ENCODE measurements around the gene TGM6.

The TGM6 gene

DNA sequence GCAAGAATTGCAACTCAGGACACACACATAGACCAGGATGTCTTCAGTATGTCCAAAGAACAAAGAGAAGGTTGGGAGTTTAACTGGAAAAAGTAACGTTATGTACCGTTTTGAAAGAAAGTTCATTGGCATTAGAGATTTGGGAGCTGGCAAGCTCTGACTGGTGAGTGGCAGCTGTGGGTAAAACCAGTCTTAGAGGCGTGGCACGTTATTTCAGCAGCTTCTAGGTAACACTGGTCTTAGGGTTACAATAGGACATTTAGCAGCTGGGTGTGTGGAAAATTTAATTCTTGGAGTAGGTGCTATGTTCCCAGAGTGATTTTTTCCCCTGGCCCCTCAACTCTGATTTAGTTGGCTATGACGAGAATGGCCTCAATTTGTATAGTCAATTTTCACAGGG is 70.7 kb downstream of the TGM6 start:
- in situ Hi-C loops (cut with HindIII; ENCODE audit: low sequenced_read_pairs) = no loop called here

DNA sequence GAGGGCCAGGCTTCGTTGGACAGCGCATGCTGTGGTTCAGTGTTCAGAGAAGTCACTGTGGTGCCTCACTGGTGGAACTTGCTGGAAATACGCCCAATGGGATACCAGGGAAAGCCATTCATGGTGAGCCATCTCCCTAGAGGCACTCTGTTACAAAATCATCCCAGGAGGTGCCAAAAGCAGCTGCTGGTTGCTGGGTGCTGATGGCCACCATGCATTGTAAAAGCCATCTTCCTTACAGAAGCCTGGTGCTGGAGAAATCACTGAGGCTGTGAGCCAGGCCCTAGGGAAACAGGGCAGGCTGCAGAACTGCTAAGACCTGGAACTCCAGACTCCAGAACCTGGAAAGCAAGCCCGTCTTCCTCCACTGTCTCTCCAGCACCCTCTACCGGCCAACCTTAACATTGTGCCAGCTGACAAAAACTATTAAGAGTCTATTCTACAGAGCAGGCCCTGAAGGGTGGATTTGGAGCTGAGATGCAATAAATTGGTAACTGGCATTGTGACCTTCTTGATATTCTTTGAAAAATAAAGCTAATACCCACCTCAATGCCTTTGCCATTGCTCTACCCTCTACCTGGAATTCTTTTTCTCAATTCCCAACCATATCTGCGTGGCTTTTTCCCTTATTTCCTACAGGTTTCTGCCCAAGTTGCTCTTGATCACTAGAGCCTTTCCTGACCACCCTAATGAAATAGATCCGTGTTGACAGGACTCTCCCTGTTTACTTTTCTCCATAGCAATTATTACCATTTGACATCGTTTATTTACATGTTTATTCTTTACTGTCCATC is 71.4 kb downstream of the TGM6 start:
- in situ Hi-C loops (cut with HindIII; ENCODE audit: low sequenced_read_pairs) = no loop called here

DNA sequence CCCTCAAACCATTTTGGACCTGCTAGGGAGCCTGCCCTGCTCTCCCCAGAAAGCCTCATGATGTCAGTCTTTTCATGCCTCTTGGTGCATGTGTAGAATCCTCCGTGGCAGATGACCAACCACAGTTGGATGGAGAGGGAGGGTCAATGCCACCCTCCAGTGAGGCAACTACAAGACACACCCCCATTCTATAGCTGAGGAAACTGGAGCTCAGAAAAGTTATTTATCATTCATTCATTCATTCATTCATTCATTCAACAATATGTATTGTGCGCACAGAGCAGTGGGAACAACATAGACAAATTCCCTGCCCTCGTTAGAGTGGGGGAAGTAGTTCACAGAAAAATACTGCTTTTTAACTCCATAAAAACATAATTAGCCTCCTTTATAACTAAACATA is 73.1 kb downstream of the TGM6 start:
- in situ Hi-C loops (cut with HindIII; ENCODE audit: low sequenced_read_pairs) = no loop called here

DNA sequence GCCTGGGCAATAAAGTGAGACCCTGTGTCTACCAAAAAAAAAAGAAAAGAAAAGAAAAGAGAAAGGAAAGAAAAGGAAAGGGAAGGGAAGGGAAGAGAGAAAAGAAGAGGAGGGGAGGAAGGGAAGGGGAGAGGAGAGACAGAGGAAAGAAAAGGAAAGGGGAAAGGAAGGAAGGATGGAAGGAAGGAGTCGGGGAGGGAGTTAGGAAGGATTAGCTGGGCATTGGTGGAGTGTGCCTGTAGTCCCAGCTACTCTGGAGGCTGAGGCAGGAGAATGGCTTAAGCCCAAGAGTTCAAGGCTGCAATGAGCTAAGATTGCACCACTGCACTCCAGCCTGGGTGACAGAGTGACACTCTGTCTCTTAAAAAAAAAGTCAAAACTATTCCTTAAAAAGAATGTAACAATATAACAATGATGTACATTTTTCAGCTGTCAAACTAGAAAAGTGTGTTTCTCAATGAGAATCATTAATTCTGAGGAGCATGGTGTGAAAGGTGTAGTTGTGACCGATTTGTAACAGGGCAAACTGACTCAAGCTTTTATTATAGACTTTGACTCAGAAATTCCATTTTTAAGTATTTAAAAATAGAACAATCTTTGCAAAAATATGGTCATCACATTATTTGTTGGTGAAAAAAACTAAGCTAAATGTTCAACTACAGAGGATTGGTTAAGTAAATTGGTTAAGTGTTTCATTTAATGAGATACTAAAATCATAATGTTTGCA is 75.2 kb downstream of the TGM6 start:
- in situ Hi-C loops (cut with HindIII; ENCODE audit: low sequenced_read_pairs) = no loop called here

DNA sequence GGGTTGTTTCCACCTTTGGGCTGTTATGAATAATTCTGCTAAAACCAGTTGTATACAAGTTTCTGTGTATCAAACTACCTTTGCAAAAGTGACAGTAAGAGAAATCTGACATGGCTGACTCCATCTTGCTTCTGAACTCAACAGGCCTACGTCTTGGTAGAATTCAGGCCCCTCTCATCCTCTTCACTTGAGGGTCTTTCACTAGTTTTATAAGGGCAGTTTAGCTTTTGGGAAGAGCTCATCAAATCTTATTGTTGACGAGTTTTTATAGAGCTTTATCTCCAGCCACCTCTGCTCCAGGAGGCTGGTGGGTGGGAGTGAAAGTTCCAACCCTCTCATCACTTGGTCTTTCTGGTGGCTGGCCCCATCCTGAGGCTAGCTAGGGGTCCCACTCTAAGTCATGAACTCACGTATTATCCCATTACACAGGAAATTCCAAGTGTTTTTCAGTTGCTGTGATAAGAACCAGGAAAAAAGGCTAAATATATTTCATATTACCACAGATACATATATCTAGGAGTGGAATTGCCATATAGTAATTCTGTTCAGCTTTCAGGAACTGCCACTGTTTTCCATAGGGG is 78.3 kb downstream of the TGM6 start:
- in situ Hi-C loops (cut with HindIII; ENCODE audit: low sequenced_read_pairs) = no loop called here

DNA sequence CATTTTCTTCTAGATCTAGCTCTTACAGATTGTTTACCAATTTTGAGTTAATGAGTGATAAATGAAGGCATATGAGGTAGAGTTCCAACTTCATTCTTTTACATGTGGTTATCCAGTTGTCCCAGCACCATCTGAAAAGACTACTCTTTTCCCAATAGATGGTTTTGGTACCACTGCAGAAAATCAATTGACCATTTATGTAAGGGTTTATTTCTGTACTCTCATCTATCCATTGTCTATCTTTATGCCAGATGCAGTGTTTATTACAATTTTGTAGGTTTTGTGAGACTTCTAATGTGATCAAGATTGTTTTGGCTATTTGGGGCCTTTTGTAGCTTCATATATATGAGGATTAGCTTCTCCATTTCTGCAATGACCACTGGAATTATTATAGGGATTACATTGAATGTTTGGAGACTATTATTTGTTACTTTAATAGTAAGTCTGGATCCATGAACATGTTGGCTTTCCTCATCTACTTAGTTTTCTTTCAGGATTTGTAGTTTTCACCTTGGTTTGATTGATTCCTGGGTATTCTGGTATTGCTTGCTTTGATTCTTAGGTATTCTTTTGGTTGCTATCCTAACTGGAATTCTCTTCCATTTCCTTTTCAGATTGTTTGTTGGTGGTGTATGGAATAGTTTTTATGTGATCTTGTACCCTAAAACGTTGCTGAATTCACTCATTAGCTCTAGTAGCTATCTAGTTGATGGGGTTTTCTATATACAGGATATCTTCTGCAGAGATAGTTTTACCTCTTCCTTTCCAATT is 79.5 kb downstream of the TGM6 start:
- in situ Hi-C loops (cut with HindIII; ENCODE audit: low sequenced_read_pairs) = no loop called here

DNA sequence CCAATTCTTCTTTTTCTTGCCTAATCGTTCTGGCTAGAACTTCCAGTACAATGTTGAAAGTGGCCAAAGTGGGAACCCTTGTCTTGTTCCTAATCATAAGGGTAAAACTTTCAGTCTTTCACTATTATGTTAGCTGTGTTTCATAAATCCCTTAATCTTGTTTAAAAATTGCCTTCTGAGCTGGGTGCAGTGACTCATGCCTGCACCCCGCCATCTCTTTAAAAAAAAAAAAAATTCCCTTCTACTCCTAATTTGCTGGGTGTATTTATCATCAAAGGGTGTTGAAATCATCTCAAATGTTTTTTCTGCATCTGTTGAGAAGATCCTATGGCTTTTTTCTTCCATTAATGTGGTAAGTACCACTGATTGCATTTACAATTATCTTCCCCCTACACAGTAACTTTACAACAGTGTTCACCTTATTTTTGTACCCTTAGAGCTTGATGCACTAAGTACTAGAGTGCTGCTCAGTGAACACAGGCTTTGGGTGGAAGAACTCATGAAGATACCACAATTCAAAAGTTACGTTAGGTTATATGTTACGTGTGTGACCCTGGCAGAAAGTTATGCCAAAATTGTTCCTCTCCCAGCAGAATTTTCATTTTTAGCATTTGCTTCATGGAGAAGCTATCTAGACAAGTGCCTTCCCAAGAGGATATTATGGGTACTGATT is 80.2 kb downstream of the TGM6 start:
- in situ Hi-C loops (cut with HindIII; ENCODE audit: low sequenced_read_pairs) = no loop called here

DNA sequence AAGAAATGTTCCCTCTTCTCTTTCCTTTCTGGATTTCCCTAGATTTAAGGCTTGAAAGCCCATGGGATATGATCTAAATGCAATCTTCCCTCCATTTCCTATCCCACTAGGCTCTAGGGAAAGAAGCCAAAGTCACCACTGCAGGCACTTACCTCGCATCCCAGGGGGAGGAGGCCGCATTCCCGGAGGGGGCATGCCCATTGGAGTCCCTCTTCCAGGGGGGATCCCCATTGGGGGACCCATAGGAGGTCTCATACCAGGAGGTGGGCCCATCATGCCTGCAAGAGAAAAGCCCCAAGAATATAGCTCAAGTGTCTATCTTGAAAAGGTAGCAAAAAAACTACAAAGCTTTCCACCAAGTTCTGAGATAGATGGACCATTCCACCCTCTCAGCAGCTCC is 81.8 kb downstream of the TGM6 start:
- in situ Hi-C loops (cut with HindIII; ENCODE audit: low sequenced_read_pairs) = no loop called here

DNA sequence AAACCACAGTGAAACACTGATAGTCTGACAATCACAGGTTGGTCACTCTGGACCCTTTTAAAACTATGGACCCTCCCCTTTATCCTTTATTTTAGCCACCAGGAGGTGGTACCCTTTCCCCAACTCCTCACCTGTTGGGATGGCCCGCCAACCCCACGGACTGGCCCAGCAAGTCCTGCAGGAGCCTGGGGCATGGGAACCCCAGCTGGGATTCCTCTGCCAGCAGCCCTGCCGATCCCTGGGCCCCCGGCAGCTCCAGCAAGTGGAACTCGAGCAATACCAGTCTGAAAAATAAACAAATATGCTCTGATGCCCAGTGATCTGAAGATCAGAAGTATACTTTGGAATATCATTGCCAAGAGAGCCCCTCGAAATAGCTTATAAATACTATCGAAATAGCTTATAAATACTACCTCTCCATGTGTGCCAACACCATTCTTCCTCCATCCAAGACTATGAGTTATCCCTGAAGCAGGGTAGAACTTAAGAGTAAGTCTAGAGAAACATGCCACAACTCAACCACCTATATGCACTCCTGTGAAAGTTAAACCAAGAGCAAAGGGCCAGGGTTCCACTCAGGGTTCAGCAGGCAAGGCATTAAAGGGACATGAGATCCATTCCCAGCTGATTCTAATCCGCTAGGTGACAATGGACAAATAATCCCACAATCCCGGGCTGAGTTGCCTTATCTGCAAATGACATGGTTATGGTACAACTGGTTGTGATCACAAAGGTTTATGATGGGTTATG is 83.1 kb downstream of the TGM6 start:
- in situ Hi-C loops (cut with HindIII; ENCODE audit: low sequenced_read_pairs) = no loop called here

DNA sequence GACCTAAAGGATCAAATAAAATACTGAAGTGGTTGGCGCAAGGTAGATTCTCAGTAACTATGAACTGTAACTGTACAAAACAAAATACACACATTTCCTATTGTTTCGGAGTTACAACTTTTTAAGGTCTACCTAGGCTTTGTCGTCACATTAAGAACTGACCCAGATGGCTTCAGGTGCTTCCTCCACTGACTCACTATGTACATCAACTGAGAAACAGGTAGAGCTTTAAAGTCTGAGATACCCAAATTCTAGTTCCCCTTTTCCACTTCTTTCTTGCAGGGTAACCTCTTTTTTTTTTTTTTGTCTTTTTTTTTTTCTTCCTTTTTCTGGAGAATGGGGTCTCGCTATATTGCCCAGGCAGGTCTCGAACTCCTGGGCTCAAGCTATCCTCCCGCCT is 84.4 kb downstream of the TGM6 start:
- in situ Hi-C loops (cut with HindIII; ENCODE audit: low sequenced_read_pairs) = no loop called here

DNA sequence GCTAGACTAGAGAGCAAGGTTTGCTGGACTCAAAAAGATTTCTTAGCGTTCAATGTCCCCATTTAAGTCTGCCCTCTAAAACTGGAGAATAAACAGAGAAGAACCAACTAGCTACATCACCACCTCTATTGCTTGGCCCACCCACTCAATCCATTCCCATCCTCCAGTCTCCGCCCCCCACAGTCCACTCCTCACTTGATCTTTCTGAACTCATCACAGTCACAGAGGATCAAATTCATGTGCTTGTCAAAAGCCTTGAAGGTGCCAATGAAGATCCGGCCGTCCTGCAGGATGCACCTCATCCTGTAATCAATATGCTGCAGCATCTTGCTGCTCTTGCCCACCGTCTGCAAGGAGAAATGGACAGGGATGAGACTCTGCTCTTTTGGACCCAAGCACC is 86.7 kb downstream of the TGM6 start:
- in situ Hi-C loops (cut with HindIII; ENCODE audit: low sequenced_read_pairs) = no loop called here

DNA sequence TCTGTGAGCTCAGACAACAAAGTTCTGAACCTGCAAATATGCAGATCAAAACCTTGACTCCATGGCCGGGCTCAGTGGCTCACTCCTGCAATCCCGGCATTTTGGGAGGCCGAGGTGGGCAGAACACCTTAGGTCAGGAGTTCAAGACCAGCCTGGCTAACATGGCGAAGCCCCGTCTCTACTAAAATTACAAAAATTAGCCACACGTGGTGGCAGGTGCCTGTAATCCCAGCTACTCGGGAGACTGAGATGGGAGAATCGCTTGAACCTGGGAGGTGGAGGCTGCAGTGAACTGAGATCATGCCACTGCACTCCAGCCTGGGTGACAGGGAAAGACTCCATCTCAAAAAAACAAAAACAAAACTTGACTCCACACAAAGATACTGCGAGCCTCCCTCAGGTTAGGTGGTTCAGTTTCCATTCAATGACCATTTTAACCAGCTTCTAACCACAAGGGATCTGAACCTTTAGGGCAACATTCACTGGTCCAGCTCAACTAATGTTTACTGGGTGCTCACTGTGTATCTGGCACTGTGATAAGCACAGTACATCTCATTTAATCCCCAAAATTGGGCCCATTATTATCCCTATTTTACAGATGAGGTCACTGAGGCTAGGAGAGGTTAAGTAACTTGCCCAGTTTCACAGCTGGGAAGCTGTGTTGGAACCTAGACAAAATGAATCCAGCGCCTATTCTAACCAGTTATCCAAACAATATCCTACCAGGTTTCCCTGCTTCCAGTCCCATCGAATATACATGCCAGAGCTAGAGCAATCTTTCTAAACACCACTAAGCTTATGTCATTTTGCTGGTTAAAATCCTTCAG is 88.1 kb downstream of the TGM6 start:
- in situ Hi-C loops (cut with HindIII; ENCODE audit: low sequenced_read_pairs) = no loop called here

DNA sequence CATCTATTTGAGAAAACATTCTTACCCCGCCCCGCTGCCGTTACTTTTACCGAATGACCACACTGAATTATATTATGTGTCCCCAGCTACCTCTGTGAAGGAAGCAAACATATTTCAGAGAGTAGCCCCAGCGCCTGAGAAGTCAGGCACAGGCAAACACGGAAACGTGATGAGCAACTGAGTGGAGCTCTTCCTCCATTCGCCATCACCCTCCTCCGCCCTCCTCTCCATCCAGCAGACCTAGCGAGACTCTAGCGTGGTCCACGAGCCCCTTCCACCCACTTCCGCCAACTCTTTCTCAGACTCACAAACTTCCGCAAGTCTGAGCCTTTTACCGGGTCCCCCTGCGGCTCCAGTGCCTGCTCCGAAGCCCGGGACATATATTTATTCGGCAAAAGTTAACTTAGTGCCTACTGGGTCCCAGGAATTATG is 89.3 kb downstream of the TGM6 start:
- in situ Hi-C loops (cut with HindIII; ENCODE audit: low sequenced_read_pairs) = no loop called here

DNA sequence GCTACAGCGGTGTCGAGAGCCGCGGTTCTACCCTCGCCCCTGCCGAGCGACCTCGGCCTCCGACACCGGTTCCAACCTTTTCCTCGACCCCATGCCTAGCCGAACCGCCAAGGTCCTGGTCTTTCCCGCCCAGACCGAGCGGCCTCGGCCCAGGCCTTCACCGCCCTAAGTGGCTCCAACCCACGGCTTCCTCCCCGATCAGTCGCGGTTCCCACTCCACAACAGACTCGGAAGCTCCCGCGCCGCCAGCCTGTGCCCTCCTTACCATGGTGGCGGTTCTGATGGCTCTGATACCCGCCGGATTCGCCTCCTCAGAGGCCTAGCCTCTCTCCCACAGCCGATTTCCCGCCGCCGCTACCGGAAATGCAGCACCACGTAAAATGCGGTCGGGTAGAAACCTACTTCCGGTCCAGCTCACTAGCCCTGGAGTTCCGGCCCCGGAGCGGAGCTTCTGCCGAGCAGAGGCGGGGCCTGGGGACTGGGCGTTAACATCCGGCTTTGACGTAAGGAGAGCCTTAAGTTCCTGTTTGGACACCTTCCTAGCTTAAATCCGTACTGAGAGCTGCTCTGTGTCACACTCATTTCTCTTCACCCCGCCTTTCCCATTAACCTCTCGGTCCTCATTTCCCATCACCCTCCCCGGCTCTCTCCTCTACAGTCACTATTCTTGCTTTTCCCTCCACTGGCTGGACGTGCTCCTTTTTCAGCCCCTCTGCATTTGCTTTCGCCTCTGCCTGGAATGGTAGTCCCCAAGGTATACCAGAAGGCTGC is 89.9 kb downstream of the TGM6 start, which contains the start of gene SNRPB:
Gene SNRPB, minus strand, starts transcription at position 367 of the 771 bp plus-strand sequence. Its CDS starts 99 bp downstream, at position 268.
- in situ Hi-C loops (cut with HindIII; ENCODE audit: low sequenced_read_pairs) = no loop called here

DNA sequence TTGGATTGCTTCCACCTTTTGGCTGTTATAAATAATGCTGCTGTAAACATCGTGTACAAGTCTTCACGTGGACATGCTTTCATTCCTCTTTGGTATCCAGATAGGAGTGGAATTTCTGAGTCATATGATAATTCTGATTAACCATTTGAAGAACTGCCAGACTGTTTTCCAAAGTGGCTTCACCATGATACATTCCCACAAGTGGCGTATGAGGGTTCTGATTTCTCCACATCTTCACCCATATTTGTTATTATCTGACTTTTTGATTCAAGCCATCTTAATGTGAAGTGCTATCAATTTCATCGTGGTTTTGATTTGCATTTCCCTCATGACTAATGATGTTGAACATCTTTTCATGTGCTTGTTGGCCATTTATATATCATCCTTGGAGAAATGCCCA is 92.8 kb downstream of the TGM6 start:
- in situ Hi-C loops (cut with HindIII; ENCODE audit: low sequenced_read_pairs) = no loop called here

DNA sequence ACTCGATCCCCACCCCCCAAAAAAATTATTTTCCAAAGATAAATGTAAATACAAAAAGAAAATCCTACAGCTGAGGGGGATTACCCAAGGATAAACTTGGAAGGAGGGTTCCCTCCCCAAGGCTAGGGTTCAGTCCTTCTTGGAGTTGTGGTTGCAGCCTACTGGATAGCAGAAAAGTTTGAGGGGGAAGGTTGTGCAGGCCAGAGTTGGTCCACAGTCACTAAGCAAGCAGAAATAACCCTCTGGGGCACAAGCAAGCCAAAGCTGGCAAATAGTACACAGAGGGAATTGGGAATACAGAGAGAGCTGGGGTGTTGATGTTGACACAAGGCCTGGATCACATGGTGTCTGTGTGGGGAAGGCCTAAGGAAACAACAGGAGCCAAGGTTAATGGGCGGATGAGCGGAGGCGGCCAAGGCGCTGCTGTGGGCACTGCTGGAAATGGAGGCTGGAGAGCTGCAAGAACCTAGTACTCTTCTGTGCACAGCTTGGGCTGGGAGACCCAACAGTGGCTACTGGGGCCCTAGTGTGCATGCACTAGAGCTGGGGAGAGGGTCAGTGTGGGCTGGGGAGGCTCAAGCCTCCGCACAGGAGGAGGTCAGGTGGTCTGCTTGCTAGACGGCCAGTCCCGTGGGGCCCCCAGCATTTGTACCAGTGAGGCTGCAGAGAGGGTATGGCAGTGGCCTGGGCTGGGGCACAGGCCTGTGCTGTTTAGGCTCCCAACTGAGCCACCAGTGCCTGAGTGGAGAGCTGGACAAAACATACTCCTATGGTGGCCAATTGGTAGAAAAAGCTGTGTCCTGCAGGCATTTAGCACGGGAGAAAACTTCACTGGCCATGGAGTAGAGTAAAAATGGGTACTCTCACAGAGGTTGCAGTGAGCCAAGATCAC is 95.4 kb downstream of the TGM6 start:
- in situ Hi-C loops (cut with HindIII; ENCODE audit: low sequenced_read_pairs) = no loop called here
